ENCODE data around the gene GNB4.

Gene GNB4

GRCh38 chr3:179451265-179452175 lies at the start of gene GNB4:
Gene GNB4, minus strand, starts transcription at chr3:179451470. Its CDS starts 25,270 bp downstream, at chr3:179426200.
- DNase-seq, result peak; percentile 82

DNA sequence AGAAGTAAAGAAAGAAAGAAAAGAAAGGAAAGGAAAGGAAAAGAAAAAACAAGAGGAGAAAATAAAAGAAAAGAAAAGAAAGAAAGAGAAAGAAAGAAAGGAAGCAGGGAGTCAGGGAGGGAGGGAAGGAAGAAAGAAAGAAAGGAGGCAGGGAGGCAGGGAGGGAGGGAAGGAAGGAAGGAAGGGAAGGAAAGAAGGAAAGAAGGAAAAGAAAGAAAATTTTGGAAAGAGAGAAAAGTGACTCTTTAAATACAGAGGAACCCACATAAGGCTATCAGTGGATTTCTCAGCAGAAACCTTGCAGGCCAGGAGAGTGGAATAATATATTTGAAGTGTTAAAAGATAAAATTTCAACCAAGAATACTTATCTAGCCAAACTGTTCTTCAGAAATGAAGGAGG lies 44.2 kb upstream of the GNB4 start:
- DNase-seq, result no peak

- no peak for DNase-seq
These were observed 42.0 kb upstream of the GNB4 start for GRCh38 chr3:179493260-179493659.

- DNase-seq, result no peak
These were observed 36.9 kb upstream of the GNB4 start for GRCh38 chr3:179488213-179488612.

GRCh38 chr3:179486806-179487205 lies 35.5 kb upstream of the GNB4 start:
- no peak for DNase-seq

DNA sequence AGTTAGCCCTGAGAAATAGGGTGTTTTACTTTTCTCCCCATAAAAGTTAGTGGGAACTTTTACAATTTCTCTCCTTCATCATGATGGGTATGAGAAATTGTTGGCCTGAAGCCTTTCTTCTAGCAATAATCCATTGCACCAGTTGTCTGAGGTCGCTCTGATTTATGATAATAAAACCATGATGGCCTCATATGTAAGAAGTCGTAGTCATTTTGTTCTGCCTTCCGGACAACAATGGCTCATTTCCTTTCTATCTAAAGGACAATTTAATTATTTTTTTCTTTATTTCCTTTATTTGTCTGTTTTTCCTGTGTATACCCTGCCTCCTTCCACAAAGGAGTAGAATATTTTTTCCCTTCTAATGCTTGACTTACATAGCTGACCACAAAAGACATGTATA lies 31.6 kb upstream of the GNB4 start:
- no peak for DNase-seq

DNA sequence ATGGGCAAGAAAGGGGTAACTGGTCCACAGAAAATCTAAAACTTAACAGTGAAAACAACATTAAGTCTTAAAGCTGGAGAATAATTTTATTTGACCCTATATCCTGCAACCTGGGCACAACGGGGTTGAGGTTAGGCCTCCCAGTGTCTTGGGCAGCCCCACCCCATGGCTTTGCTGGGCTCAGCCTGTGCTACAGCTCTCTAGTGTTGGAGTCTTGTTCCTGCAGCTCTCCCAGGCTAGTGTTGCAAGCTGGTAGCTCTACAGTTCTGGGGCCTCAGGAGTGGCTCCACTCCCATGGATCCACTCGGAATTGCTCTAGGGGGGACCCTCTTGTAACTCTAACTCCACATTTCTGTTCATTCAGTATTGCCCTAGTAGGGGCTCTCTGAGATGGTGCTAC lies 24.9 kb upstream of the GNB4 start:
- no peak for DNase-seq

- DNase-seq, result no peak
These were observed 23.2 kb upstream of the GNB4 start for GRCh38 chr3:179474480-179474879.

DNA sequence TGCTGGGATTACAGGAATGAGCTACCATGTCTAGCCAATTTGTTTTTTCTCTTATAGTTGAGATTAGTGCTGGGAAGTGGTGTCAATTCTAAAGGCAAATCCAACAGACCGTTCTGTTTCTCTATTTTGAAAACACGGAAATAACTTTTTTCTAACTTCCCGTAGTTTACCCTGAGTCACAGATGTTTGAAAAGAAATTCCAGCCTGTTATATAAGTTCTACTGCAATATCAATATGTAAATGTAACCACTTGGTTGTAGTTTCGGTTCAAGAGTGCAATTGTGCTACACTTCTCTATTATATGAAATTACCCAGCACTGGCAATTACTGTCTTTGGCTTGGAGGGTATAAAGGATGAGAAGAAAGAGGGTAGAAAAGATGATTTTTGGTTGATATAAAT lies 22.3 kb upstream of the GNB4 start:
- no peak for DNase-seq

- no peak for DNase-seq
These were observed 13.2 kb upstream of the GNB4 start for GRCh38 chr3:179464323-179465092.

- no peak for DNase-seq
These were observed 12.0 kb upstream of the GNB4 start for GRCh38 chr3:179463319-179463718.

DNA sequence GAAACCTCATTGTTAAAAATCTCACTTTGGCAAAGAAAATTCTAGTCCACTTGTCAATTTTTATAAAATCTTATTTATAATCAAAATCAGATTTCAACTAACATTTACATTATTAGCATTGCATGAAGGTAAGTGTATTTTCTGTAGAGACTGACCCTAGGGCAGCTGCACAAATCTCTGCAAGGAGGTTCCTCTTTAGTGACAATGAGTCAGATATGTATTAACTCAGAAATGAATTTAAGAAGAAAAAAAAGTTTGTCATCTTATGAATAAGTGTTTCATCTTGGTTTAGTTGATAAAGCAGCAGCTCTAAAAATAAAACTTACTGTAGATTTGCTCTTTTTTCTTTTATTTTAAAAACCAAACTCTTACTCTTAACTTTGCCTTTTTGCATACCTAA lies 9.0 kb upstream of the GNB4 start:
- DNase-seq, result no peak

DNA sequence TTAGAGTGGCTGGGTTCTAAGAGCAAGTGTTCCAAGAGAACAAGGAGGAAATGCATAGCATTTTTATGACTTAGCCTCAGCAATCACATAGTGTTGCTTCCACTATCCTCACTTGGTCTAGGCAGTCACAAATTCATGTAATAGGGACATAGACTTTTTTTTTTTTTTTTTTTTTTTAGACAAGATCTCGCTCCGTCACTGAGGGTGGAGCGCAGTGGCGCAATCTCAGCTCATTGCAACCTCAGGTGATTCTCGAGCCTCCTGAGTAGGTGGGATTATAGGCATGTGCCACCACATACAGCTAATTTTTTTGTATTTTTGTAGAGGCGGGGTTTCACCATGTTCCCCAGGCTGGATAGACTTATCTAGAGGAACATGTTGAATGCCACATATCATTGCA lies 4.7 kb upstream of the GNB4 start:
- DNase-seq, result no peak

DNA sequence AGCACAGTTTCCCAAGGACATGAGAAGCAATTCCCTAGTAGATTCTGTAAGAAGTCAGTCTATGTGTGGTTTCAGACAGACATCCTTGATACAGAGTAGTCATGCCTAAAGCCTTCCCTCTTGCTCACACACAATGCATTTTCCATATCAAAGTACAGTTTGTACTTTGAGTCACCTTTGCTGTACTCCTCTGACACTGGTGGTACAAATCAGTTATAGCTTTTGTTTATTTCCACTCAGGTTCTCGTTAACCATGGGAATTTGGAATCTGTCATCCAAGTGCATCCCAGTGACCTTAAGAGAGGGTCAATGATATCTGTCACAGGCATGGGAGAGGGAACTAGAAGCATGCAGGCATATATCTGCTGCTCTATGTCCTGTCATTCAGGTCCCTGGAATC lies 3.6 kb upstream of the GNB4 start:
- DNase-seq, result no peak

- DNase-seq, result no peak
These were observed 2.7 kb upstream of the GNB4 start for GRCh38 chr3:179453967-179454366.

- DNase-seq, result no peak
These were observed 1.6 kb upstream of the GNB4 start for GRCh38 chr3:179452872-179453271.

- no peak for DNase-seq
These were observed 900 bp upstream of the GNB4 start for GRCh38 chr3:179452176-179452564.

DNA sequence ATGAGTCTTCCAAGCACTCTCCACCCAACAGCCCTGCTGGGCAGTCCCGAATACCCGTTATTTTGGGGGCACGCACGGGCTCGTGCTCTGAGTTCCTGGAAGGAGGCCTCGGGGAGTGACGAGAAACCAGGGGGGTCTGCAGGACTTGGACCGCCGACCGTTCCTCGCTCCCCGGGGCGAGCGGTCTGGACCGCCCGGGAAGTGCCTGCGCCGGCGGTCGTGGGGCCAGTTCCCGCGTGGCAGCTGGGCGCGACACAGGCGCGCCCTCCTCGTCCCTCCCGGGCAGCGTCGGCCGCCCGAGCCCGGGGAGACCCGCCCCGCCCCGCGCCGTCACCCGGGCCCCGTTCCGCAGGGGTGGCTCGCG lies 387 bp downstream of the GNB4 start:
- peak; percentile 26 for DNase-seq

- no peak for DNase-seq
These were observed 989 bp downstream of the GNB4 start for GRCh38 chr3:179450261-179450701.

DNA sequence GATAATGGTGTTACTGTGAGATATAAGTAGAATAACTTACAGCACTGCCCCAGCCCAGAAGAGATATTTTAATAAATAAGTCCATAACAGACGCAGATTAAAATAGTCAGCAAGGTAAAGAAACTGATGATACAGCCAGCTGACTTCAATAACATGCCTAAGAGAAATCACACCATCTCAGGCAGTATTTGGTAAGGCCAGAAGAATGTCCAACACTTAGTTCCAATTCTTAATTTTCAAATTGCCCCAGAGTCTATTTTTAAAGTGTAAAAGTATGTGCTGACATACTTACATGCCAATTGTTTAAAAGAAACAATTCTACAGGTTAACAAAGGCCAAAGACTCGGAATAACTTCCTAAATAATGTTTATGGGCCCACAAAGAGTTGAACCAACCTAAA lies 1.6 kb downstream of the GNB4 start:
- DNase-seq, result no peak

DNA sequence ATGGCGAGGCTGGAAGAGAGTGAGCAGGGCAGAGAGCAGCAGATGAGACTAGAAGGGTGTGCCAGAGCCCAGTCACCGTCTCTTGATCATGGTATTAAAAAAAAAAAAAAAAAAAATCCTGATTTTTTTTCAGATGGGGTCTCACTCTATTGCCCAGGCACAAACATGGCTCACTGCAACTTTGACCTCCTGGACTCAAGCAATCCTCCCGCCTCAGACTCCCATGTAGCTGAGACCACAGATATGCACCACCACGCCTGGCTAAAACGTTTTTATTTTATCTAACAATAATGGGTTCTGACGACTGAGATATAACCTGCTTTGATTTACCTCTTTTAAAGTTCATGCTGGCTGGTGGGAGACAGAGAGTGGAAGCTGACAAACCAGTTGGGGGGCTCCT lies 4.0 kb downstream of the GNB4 start:
- no peak for DNase-seq

DNA sequence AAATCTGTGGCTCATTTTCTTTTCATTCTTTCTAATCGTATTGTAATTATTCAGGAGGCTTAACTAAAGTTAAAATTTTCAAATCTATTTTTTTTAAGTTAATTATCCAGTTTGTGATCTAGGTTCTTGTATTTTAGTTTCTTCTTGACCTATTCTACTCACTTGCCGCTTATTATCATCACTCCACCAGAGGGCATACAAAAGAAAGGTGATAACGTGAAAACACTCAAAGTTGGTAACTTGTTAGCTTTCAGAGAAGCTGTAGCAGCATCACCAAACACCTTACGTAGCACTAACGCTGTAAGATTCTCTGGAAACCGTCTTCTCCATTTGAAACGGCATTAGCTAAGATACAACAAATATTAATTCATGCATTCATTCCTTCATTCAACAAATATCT lies 4.8 kb downstream of the GNB4 start:
- DNase-seq, result peak; percentile 12

DNA sequence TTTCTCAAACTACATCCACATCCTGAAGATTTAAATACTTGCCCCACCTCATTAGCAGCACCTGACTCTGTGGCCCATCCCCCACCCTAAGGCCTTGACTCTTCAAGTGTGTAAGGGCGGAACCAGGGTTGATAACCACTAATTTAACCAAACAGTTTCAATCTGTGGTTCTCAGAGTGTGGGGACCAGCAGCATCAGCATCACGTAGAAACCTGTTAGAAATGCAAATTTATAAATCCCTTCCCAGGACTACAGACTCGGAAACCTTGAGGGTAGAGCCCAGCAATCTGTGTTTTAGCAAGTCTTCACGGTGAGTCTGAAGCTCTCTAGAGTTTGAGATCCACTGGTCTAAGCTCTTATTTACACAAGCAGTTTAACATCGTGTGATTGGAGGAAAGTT lies 12.4 kb downstream of the GNB4 start:
- DNase-seq, result no peak

DNA sequence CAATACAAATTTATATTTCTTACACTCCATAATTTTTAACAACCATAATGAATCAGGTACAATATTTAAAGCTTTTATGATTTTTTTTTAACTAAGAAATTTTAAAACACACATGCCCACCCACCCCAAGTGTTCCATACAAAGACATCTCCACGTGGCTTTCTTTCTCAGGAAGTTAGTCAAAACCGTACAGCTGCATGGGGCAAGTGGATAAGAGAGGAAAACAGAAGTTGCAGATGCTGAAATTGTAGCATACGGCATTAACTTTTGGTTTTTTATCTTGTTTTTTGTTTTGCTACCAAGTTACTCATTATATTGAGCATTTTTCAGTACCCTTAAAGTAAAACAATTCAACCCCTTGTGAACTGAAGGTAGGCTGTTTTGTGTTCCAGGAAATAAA lies 14.8 kb downstream of the GNB4 start:
- no peak for DNase-seq

Data from NCI-H1105 treated with DMSO at 0.1 percent for 48 hours (cell line).